GM12872 (cell line): ENCODE results near the gene DNAJB9.

Experiments
- CTCF ChIP-seq: IDR thresholded peaks from 3 replicates; pipeline ENCODE4 v1.5.1; 2011; ENCODE audit warnings: low read depth, mild to moderate bottlenecking, low read length, moderate library complexity; ENCODE audit not compliant: insufficient read depth

DNAJB9 gene

GRCh38 chr7:108603656-108604306 is 34.1 kb downstream of the DNAJB9 start:
- TF ChIP-seq CTCF: no peak

- TF ChIP-seq CTCF: no peak
Observed at GRCh38 chr7:108604307-108605077, 34.8 kb downstream of the DNAJB9 start.

- TF ChIP-seq CTCF: no peak
Observed at GRCh38 chr7:108605559-108606201, 36.0 kb downstream of the DNAJB9 start.

- no peak for TF ChIP-seq CTCF
Observed at GRCh38 chr7:108609643-108610042, 40.0 kb downstream of the DNAJB9 start.

- TF ChIP-seq CTCF: no peak
Observed at GRCh38 chr7:108611268-108611667, 41.6 kb downstream of the DNAJB9 start.

- TF ChIP-seq CTCF: peak; percentile 42; the same call in 1 of the 3 replicates
Observed at GRCh38 chr7:108613147-108613948, 43.7 kb downstream of the DNAJB9 start.

GRCh38 chr7:108613949-108614381 is 44.3 kb downstream of the DNAJB9 start:
- TF ChIP-seq CTCF: no peak
